CD4-positive, alpha-beta T cell treated with Interleukin-4 for 1 hour (primary cell): Measurements from ENCODE around the gene AGAP1.

Source experiments
- DNase-seq, 2 donors: peaks; one replicate each; pipeline ENCODE4 v3.0.0-alpha.2; 2020 to 2022

Gene AGAP1

GRCh38 chr2:236026841-236027240 lies 533.0 kb downstream of the AGAP1 start:
- no peak for DNase-seq

GRCh38 chr2:236028066-236028465 lies 534.2 kb downstream of the AGAP1 start:
- DNase-seq, result no peak

GRCh38 chr2:236033462-236033861 lies 539.6 kb downstream of the AGAP1 start:
- no peak for DNase-seq

- no peak for DNase-seq
These were observed 541.1 kb downstream of the AGAP1 start for GRCh38 chr2:236034974-236035373.

- no peak for DNase-seq
These were observed 542.2 kb downstream of the AGAP1 start for GRCh38 chr2:236036045-236036444.

GRCh38 chr2:236038096-236038495 lies 544.3 kb downstream of the AGAP1 start:
- DNase-seq, result no peak

- DNase-seq, result no peak
These were observed 546.9 kb downstream of the AGAP1 start for GRCh38 chr2:236040600-236041328.

GRCh38 chr2:236041616-236042015 lies 547.8 kb downstream of the AGAP1 start:
- DNase-seq, result no peak

GRCh38 chr2:236042087-236042486 lies 548.2 kb downstream of the AGAP1 start:
- DNase-seq, result no peak

- DNase-seq, result no peak
These were observed 550.3 kb downstream of the AGAP1 start for GRCh38 chr2:236044191-236044590.

- no peak for DNase-seq
These were observed 551.7 kb downstream of the AGAP1 start for GRCh38 chr2:236045251-236046235.

GRCh38 chr2:236046715-236047114 lies 552.9 kb downstream of the AGAP1 start:
- no peak for DNase-seq

- no peak for DNase-seq
These were observed 553.3 kb downstream of the AGAP1 start for GRCh38 chr2:236047176-236047575.

GRCh38 chr2:236047886-236048540 lies 554.2 kb downstream of the AGAP1 start:
- DNase-seq, result no peak

GRCh38 chr2:236049981-236050380 lies 556.1 kb downstream of the AGAP1 start:
- DNase-seq, result no peak

- no peak for DNase-seq
These were observed 557.5 kb downstream of the AGAP1 start for GRCh38 chr2:236051351-236051750.

- DNase-seq, result no peak
These were observed 558.0 kb downstream of the AGAP1 start for GRCh38 chr2:236051806-236052205.

- no peak for DNase-seq
These were observed 558.4 kb downstream of the AGAP1 start for GRCh38 chr2:236052206-236052605.

- no peak for DNase-seq
These were observed 559.3 kb downstream of the AGAP1 start for GRCh38 chr2:236052926-236053821.

- no peak for DNase-seq
These were observed 560.3 kb downstream of the AGAP1 start for GRCh38 chr2:236054125-236054524.

- no peak for DNase-seq
These were observed 560.9 kb downstream of the AGAP1 start for GRCh38 chr2:236054621-236055305.

GRCh38 chr2:236055471-236055870 lies 561.6 kb downstream of the AGAP1 start:
- DNase-seq, result no peak
